A549 (cell line): ENCODE results near the gene TEX22. TPM values are rescaled to one million over a fixed set of nuclear protein-coding genes. Genes with fewer than 3 reads are reported as not detected.

Experiments used
- ATAC-seq, 2 experiments: fragments of 200-7000 bp in 1 of 2; fragments of >200 bp in 1 of 2; cut with Nextera tagmentation in 1 of 2; cut with Tn5 transposase in 1 of 2; 3 replicates each; pipeline versions ENCODE4 v1.8.0 to v1.9.1; 2018 to 2020; ENCODE audit warnings: mild to moderate bottlenecking in 1 of 2, moderate library complexity in 1 of 2
- CTCF ChIA-PET: fragments of 300-600 bp; sonication (Branson Sonifier 250); formaldehyde crosslinking; extraction: SDS; loops from one replicate; lab custom pipeline; 2021; ENCODE audit warnings: antibody characterized with exemption, inconsistent platforms; lab: Yijun Ruan, JAX
- POLR2A ChIA-PET: fragments of 350-600 bp; formaldehyde crosslinking; extraction: SDS; loops from one replicate; lab custom pipeline; 2021; ENCODE audit warnings: antibody characterized with exemption, inconsistent platforms; lab: Yijun Ruan, JAX
- DNase-seq, 2 experiments: peaks; one replicate each; pipeline versions ENCODE4 v3.0.0 to v3.0.0-alpha.2; 2011 to 2016; ENCODE audit warnings: low read depth in 1 of 2, low spot score in 1 of 2
- FAIRE-seq: peaks from 2 replicates; lab custom pipeline; 2011; peaks lifted over from hg19 to GRCh38; lab: Jason Lieb, UNC
- H3K27ac ChIP-seq, 2 experiments: fragments of >200 bp; sonication (Bioruptor Twin); formaldehyde crosslinking; 3 replicates each; pipeline ENCODE4 v1.5.1; 2016 to 2017
- H3K4me1 ChIP-seq: fragments of >200 bp; sonication (Bioruptor Twin); formaldehyde crosslinking; 3 replicates; pipeline ENCODE4 v1.6.1; 2016
- H3K4me2 ChIP-seq: fragments of >200 bp; sonication (Bioruptor Twin); formaldehyde crosslinking; 3 replicates; pipeline ENCODE4 v1.6.1; 2016
- H3K4me3 ChIP-seq: fragments of >200 bp; sonication (Bioruptor Twin); formaldehyde crosslinking; 3 replicates; pipeline ENCODE4 v1.5.1; 2016
- H3K9me3 ChIP-seq: fragments of >200 bp; sonication (Bioruptor Twin); formaldehyde crosslinking; 3 replicates; pipeline ENCODE4 v1.6.1; 2016
- CEBPB ChIP-seq, 2 experiments: fragments of >200 bp in 1 of 2; sonication (Bioruptor Twin) in 1 of 2; formaldehyde crosslinking in 1 of 2; IDR thresholded peaks; 2 replicates each; pipeline ENCODE4 v1.6.1; 2012 to 2016
- CHD4 ChIP-seq: fragments of 200-600 bp; sonication (generic); IDR thresholded peaks from 2 replicates; pipeline ENCODE4 v1.6.1; 2016; ENCODE audit warnings: antibody characterized with exemption, mild to moderate bottlenecking, borderline replicate concordance
- EHMT2 ChIP-seq: fragments of 200-600 bp; sonication (generic); IDR thresholded peaks from 2 replicates; pipeline ENCODE4 v1.6.1; 2016; ENCODE audit warnings: antibody characterized with exemption, low read depth, mild to moderate bottlenecking, moderate library complexity
- ESRRA ChIP-seq: fragments of 150-350 bp; IDR thresholded peaks from 2 replicates; pipeline ENCODE4 v1.6.1; 2014; ENCODE audit warnings: mild to moderate bottlenecking, low read length, borderline replicate concordance
- HDAC2 ChIP-seq: fragments of 200-600 bp; sonication (generic); IDR thresholded peaks from 2 replicates; pipeline ENCODE4 v1.6.1; 2016
- HOXB13 ChIP-seq: fragments of 250-450 bp; sonication (Bioruptor Pico); IDR thresholded peaks from 2 replicates; pipeline ENCODE4 v1.5.0; 2020; ENCODE audit warnings: low read depth, mild to moderate bottlenecking, moderate library complexity
- JUN ChIP-seq, 2 experiments: fragments of >200 bp; sonication (Bioruptor Twin); formaldehyde crosslinking; IDR thresholded peaks; 2 replicates in 1 of 2; 3 replicates in 1 of 2; pipeline ENCODE4 v1.6.1; 2016 to 2017
- JUNB ChIP-seq: fragments of >200 bp; sonication (Bioruptor Twin); formaldehyde crosslinking; IDR thresholded peaks from 2 replicates; pipeline ENCODE4 v1.6.1; 2016
- KDM5A ChIP-seq: fragments of 200-600 bp; sonication (generic); IDR thresholded peaks from 2 replicates; pipeline ENCODE4 v1.6.1; 2016; ENCODE audit warnings: antibody characterized with exemption, mild to moderate bottlenecking
- NFE2L2 ChIP-seq: fragments of 150-350 bp; conservative IDR thresholded peaks from 2 replicates; pipeline ENCODE4 v1.6.1; 2014; ENCODE audit warnings: low read length
- POLR2A ChIP-seq: IDR thresholded peaks from 2 replicates; pipeline ENCODE4 v1.6.1; 2012; ENCODE audit warnings: mild to moderate bottlenecking, low read length
- POLR2AphosphoS2 ChIP-seq: conservative IDR thresholded peaks from 2 replicates; pipeline ENCODE4 v1.6.1; 2012; ENCODE audit warnings: low read length, improper control_type of control experiment, inconsistent platforms
- RARB ChIP-seq: fragments of 250-450 bp; sonication (Bioruptor Pico); IDR thresholded peaks from 2 replicates; pipeline ENCODE4 v1.8.0; 2021; ENCODE audit warnings: mild to moderate bottlenecking, moderate library complexity
- RCOR1 ChIP-seq: fragments of 150-350 bp; IDR thresholded peaks from 2 replicates; pipeline ENCODE4 v1.6.1; 2014; ENCODE audit warnings: antibody characterized with exemption, low read length, low read depth
- RFX5 ChIP-seq: fragments of 450-650 bp; IDR thresholded peaks from 2 replicates; pipeline ENCODE4 v1.7.1; 2014; ENCODE audit warnings: antibody characterized with exemption, mild to moderate bottlenecking, moderate library complexity
- RNF2 ChIP-seq: fragments of 200-600 bp; sonication (generic); IDR thresholded peaks from 2 replicates; pipeline ENCODE4 v1.6.1; 2016; ENCODE audit warnings: low read depth, mild to moderate bottlenecking, antibody characterized with exemption, moderate library complexity, borderline replicate concordance
- ZC3H11A ChIP-seq: fragments of 450-650 bp; IDR thresholded peaks from 2 replicates; pipeline ENCODE4 v1.6.1; 2014; ENCODE audit warnings: antibody characterized with exemption, mild to moderate bottlenecking
- ZFP36 ChIP-seq: fragments of 450-650 bp; IDR thresholded peaks from 2 replicates; pipeline ENCODE4 v1.6.1; 2014; ENCODE audit warnings: borderline replicate concordance; ENCODE audit not compliant: partially characterized antibody
- WGBS: methylation state at CpG from one replicate; pipeline ENCODE4 v1.1.6; 2017; ENCODE audit errors: missing lambda C conversion rate; 5-methylcytosine and 5-hydroxymethylcytosine counted together
- polyA plus RNA-seq, 4 experiments: library from polyadenylated mRNA; depleted of rRNA in 3 of 4; stranded (reverse); fragments of >200 nt; fragmentation: RNase III in 1 of 4; extraction: RNeasy Plus Mini Kit Qiagen cat#74134 plus additional on column Dnase treatment in 1 of 4; gene quantifications; 2 replicates in 3 of 4; 3 replicates in 1 of 4; pipeline ENCODE4 v1.2.3, GENCODE V29; 2011 to 2017
- TF ChIP-seq, protein P1 (sequence below): fragments of >200 bp; sonication (Bioruptor Twin); formaldehyde crosslinking; IDR thresholded peaks from 2 replicates; pipeline ENCODE4 v1.6.1; 2016
- TF ChIP-seq, protein P2 (sequence below): fragments of 250-450 bp; sonication (Bioruptor Pico); IDR thresholded peaks from 2 replicates; pipeline ENCODE4 v1.5.0; 2021; ENCODE audit warnings: mild to moderate bottlenecking, moderate library complexity, borderline replicate concordance
- TF ChIP-seq, protein P3 (sequence below): fragments of 200-600 bp; sonication (generic); IDR thresholded peaks from 2 replicates; pipeline ENCODE4 v1.6.1; 2016; ENCODE audit warnings: antibody characterized with exemption, mild to moderate bottlenecking, moderate library complexity
- TF ChIP-seq, protein P4 (sequence below): IDR thresholded peaks from 2 replicates; pipeline ENCODE4 v1.6.1; 2012
- TF ChIP-seq, protein P5 (sequence below): IDR thresholded peaks from 2 replicates; pipeline ENCODE4 v1.6.1; 2012

TEX22 gene
- polyA plus RNA-seq, 2 of the 4 experiments (the other 2 are of a cell fraction): 0.06 to 0.23 TPM

DNA sequence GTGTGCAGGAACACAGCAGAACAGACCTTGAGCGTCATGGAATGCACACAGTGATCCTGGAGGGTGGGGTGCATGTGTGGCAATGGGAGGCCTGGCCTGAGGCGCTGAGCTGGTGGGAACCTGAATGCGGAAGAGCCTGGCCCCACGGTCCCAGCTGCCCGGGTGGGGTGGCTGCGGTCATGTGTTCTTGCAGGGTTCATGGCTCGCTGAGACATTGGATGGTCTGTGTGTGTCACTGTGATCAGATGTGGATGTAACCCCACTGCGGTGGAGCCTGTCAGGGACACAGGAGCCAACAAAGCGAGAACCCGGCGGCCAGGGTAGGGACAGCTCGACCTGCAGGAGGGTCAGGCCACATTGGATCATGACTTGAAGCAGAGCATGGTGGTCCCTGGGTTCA lies 44.5 kb downstream of the TEX22 start:
- CTCF ChIA-PET: interaction anchor here (0.7 to 6.1 kb wide), 4 partner anchors 9 to 38 kb away, joined by 3 to 24 read pairs (median 16); no protein-coding TSS in a partner anchor
- no peaks in the 10 kb centered on the region for H3K9me3 ChIP-seq
- 83% methylated on average over 12 of the region's 12 CpGs for WGBS
- H3K4me3 ChIP-seq: no peak overlapping the region
- ATAC-seq: no peak
- POLR2A ChIA-PET: no interaction called here
- DNase-seq: no peak
- H3K4me2 ChIP-seq: no peak overlapping the region
- H3K27ac ChIP-seq: no peak overlapping the region
- H3K4me1 ChIP-seq: no peaks in the 10 kb centered on the region
- no peak for FAIRE-seq
- TF ChIP-seq RNF2: no peak
- TF ChIP-seq RFX5: no peak
- TF ChIP-seq KDM5A: no peak
- TF ChIP-seq ESRRA: no peak
- no peak for TF ChIP-seq RARB (CRISPR knock-in tag)
- no peak for TF ChIP-seq POLR2AphosphoS2
- TF ChIP-seq HDAC2: no peak
- TF ChIP-seq HOXB13 (CRISPR knock-in tag): no peak
- TF ChIP-seq RCOR1: no peak

DNA sequence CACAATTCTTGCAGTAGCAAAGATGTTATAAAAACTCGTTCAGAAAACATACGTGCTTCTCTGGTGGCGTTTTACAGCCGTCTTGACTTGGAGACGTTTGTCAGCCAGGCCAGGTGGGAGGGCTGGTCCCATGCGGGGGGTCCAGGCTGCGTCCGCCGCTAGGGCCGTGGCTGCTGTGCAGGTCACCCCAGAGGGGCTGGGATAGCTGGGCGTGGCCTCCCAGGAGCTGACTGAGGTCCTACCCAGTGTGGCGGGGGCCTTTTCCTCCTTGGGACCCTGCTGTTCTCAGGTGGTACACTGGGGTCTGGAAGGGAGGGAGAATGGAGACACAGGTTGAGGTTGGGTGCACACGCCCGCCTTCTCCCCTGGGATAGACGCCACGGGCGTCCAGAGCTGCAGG lies 46.5 kb downstream of the TEX22 start:
- ChIA-PET CTCF (interaction anchor here (1.3 to 1.6 kb wide), 4 partner anchors 8 to 83 kb away, joined by 3 to 7 read pairs (median 4); no protein-coding TSS in a partner anchor), POLR2A (no interaction called here)
- H3K4me1 ChIP-seq: 0 out of 3 replicates have a peak, but pooled peaks cover 6% of the 10 kb centered on the region
- DNase-seq: no peak
- WGBS: 87% methylated on average over 14 of the region's 17 CpGs
- H3K4me2 ChIP-seq: no peak overlapping the region
- H3K27ac ChIP-seq: no peak overlapping the region
- FAIRE-seq: no peak
- TF ChIP-seq RCOR1: no peak
- no peak for TF ChIP-seq NFE2L2
- no peak for TF ChIP-seq JUNB
- TF ChIP-seq CEBPB (IDR thresholded peaks at IDR 0.05): no peak
- TF ChIP-seq, protein P1, sequence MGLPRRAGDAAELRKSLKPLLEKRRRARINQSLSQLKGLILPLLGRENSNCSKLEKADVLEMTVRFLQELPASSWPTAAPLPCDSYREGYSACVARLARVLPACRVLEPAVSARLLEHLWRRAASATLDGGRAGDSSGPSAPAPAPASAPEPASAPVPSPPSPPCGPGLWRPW: no peak
- TF ChIP-seq POLR2A: no peak
- TF ChIP-seq, protein P2, sequence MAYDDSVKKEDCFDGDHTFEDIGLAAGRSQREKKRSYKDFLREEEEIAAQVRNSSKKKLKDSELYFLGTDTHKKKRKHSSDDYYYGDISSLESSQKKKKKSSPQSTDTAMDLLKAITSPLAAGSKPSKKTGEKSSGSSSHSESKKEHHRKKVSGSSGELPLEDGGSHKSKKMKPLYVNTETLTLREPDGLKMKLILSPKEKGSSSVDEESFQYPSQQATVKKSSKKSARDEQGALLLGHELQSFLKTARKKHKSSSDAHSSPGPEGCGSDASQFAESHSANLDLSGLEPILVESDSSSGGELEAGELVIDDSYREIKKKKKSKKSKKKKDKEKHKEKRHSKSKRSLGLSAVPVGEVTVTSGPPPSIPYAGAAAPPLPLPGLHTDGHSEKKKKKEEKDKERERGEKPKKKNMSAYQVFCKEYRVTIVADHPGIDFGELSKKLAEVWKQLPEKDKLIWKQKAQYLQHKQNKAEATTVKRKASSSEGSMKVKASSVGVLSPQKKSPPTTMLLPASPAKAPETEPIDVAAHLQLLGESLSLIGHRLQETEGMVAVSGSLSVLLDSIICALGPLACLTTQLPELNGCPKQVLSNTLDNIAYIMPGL: no peak
- no peak for TF ChIP-seq EHMT2
- TF ChIP-seq, protein P3, sequence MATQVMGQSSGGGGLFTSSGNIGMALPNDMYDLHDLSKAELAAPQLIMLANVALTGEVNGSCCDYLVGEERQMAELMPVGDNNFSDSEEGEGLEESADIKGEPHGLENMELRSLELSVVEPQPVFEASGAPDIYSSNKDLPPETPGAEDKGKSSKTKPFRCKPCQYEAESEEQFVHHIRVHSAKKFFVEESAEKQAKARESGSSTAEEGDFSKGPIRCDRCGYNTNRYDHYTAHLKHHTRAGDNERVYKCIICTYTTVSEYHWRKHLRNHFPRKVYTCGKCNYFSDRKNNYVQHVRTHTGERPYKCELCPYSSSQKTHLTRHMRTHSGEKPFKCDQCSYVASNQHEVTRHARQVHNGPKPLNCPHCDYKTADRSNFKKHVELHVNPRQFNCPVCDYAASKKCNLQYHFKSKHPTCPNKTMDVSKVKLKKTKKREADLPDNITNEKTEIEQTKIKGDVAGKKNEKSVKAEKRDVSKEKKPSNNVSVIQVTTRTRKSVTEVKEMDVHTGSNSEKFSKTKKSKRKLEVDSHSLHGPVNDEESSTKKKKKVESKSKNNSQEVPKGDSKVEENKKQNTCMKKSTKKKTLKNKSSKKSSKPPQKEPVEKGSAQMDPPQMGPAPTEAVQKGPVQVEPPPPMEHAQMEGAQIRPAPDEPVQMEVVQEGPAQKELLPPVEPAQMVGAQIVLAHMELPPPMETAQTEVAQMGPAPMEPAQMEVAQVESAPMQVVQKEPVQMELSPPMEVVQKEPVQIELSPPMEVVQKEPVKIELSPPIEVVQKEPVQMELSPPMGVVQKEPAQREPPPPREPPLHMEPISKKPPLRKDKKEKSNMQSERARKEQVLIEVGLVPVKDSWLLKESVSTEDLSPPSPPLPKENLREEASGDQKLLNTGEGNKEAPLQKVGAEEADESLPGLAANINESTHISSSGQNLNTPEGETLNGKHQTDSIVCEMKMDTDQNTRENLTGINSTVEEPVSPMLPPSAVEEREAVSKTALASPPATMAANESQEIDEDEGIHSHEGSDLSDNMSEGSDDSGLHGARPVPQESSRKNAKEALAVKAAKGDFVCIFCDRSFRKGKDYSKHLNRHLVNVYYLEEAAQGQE: no peak
- TF ChIP-seq CHD4: no peak
- no peak for TF ChIP-seq JUN (IDR thresholded peaks at IDR 0.05)
- TF ChIP-seq, protein P4, sequence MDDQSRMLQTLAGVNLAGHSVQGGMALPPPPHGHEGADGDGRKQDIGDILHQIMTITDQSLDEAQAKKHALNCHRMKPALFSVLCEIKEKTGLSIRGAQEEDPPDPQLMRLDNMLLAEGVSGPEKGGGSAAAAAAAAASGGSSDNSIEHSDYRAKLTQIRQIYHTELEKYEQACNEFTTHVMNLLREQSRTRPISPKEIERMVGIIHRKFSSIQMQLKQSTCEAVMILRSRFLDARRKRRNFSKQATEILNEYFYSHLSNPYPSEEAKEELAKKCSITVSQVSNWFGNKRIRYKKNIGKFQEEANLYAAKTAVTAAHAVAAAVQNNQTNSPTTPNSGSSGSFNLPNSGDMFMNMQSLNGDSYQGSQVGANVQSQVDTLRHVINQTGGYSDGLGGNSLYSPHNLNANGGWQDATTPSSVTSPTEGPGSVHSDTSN: no peak
- no peak for TF ChIP-seq ZFP36
- no peak for TF ChIP-seq RNF2
- TF ChIP-seq ZC3H11A: no peak
- TF ChIP-seq, protein P5, sequence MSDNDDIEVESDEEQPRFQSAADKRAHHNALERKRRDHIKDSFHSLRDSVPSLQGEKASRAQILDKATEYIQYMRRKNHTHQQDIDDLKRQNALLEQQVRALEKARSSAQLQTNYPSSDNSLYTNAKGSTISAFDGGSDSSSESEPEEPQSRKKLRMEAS: no peak
- TF ChIP-seq, all 56 proteins: peak for 0
- H3K9me3 ChIP-seq: no peaks in the 10 kb centered on the region
- ATAC-seq: no peak
- H3K4me3 ChIP-seq: no peak overlapping the region
